Measurements from ENCODE around the gene SNAI3.

Gene SNAI3

DNA sequence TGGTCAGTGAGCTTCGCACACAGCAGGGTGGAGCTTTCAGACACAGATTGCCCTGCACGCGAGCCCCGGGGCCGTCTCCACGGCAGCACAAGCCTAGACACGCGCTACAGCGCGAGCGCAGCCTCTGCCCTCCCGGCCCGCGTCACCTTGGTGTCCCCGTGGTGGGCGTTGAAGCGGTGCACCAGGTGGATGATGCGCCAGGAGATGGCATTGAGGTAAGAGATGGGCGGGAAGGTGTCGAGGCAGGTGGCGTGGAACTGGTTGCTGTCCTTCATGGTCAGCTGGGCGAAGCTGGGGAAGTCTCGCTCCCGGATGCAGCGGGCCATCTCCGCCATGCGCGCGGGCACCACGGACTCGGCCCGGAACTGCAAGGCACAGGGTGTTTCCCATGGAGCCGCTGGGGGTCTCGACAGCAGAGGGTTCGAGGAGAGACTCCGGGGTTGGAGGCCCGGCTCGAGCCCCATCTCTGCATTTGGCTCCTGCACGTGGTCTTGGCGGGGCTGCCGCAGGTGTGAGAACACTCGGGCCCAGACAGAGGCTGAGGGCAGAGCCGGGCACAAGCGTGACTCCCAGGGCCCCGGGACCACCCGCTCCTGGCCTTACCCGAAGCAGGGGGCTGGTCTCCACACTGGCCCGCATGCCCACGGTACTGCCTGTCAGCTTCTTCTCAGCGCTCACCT, 31.1 kb downstream of the SNAI3 start:
- DNase-seq (ENCODE audit: low spot score): no peak
- TF ChIP-seq, protein P1, sequence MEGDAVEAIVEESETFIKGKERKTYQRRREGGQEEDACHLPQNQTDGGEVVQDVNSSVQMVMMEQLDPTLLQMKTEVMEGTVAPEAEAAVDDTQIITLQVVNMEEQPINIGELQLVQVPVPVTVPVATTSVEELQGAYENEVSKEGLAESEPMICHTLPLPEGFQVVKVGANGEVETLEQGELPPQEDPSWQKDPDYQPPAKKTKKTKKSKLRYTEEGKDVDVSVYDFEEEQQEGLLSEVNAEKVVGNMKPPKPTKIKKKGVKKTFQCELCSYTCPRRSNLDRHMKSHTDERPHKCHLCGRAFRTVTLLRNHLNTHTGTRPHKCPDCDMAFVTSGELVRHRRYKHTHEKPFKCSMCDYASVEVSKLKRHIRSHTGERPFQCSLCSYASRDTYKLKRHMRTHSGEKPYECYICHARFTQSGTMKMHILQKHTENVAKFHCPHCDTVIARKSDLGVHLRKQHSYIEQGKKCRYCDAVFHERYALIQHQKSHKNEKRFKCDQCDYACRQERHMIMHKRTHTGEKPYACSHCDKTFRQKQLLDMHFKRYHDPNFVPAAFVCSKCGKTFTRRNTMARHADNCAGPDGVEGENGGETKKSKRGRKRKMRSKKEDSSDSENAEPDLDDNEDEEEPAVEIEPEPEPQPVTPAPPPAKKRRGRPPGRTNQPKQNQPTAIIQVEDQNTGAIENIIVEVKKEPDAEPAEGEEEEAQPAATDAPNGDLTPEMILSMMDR (IDR thresholded peaks at IDR 0.05; ENCODE audit: extremely low read depth, missing control alignments): no peak

DNA sequence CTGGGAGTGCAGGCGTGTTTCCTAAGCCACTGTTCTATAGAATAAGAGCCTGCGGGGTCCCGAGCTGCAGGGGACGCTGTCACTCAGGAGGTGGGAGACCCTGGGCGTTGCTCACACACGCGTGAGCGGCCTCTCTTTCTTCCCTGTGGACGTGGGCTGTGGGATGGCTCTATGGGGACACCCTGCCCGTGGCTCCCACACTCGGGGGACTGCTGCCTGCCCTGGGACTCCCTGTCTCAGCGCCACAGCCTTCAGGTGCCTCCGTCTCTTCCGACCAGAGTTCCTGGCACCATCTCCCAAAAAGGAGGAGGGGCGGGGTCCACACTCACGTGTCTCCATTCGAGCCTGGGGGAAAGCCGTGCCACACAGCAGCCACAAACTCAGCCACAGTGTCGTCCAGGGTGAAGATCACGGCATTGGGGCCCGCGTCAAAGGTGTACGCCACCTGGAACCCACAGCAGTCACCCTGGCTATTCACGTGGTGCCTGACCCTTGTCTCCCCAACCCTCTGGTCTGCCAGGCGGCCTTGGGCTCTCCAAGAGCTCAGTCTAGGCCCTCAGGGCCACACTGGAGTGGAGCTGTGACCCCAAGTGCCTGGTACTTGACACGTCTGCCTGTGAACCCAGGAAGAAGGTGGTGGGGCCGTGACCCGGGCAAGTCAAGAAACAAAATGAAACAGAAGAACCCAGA, 31.8 kb downstream of the SNAI3 start:
- TF ChIP-seq, protein P1 (IDR thresholded peaks at IDR 0.05; ENCODE audit: extremely low read depth, missing control alignments): no peak
- no peak for DNase-seq (ENCODE audit: low spot score)

DNA sequence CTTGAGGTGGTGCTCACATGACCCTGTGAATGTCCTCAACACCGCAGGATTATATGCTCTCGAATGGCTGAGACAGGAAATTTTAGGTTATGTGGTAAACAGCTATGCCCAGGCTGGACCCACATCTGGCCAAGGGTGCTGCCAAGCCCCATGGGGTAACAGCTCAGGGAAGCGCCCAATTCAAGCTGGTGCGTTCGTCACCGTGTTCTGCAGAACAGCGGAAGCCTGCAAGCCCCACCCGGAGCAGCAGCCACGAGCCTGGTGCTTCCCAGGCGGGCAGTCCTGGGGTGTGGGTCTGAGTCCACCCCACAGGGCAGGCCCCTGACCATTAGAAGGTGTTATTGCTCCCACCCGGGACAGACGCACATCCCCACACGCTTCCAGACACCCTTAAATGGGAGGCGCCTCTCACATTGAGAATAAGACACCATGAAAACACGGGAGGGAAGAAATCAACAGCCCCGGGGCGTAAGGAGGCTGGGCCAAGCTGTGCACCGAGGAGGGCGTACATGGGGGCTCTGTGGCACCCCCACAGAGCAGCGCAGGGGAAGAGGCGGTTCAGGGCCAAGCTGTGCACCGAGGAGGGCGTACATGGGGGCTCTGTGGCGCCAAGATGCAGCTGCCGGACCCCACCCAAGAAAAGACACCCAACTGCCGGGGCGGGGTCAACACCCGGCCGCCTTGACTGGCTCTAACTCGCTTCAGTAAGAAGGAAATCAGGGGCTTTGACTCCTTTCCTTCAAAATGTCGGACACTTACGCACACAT, 32.5 kb downstream of the SNAI3 start:
- no peak for DNase-seq (ENCODE audit: low spot score)
- TF ChIP-seq, protein P1 (IDR thresholded peaks at IDR 0.05; ENCODE audit: extremely low read depth, missing control alignments): no peak

DNA sequence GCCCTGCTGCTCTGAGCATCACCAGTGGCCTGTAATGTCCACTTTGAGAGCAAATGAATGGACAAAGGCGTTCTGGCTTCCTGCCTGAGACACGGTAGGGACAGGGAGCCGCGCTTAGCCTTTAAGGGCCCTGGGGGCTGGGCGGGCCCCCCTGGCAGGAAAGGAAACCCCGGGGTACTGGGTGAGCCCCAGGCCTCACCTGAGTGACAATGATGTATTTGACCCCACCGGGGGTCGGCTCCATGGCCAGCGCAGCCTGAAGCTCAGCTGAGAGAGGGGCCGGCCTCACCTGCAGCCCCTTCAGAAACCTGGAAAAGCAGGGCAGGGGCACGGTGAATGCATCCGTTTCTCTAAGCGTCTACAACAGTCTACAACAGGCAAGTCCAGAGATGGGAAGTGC, 33.2 kb downstream of the SNAI3 start:
- DNase-seq (ENCODE audit: low spot score): no peak
- TF ChIP-seq, protein P1 (IDR thresholded peaks at IDR 0.05; ENCODE audit: extremely low read depth, missing control alignments): no peak

DNA sequence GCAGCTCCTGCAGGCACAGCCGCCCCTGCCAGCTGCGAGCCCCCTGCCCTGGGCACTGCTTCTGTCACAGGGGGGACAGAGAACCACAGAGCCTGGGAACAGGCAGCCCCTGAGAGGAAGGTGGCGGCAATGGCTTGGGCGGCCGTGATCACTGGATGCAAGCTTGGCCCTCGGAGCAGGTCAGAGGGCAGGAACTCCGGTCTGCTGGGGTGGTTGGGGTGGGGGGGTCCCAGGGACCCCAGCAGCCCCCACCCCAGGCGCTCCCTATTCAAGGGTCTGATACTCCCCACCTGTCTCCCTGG, 33.6 kb downstream of the SNAI3 start:
- TF ChIP-seq, protein P1 (IDR thresholded peaks at IDR 0.05; ENCODE audit: extremely low read depth, missing control alignments): no peak
- no peak for DNase-seq (ENCODE audit: low spot score)

DNA sequence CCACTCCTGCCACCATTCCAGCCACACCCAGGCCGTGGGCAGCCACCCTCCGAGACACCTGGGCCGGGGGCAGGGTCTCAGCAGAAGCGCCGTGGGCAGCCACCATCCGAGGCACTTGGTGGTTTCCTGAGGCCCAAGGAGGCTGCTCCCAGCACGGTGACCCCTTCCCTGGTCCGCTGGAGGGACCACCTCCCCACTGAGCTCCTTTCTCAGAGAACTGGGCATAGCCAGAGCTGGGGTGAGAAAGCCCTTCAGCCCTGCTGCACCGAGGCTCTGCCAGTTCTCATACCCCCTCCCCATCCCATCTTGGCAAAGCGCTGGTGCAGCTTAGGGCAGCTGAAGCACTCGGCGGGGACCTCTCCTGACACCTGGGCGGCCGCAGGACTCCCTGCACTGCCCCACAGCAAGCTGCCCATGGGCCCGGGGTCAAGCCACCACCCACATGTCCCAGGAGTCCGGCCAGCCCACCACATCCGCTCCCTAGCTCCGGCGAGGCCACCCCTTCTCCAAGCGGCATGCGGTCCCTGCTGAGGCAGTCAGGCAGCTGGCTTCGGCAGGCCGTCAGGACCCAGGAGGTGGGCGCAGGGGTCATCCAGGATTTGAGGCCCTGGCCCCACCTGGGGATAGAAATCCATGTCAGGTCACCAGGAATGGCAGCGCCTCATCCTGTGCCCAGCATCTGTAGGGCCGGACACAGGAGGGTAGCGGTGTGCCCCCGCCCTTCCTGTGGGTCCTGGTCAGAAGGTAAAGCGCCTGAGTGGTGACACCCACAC, 34.1 kb downstream of the SNAI3 start:
- DNase-seq (ENCODE audit: low spot score): no peak
- TF ChIP-seq, protein P1 (IDR thresholded peaks at IDR 0.05; ENCODE audit: extremely low read depth, missing control alignments): no peak

All from GM20000 (cell line).